Ammon's horn (tissue), 1 donor: Measurements from ENCODE around the gene LIMS1.
"Not testable (repeated sequence)": the region's sequence is repeated elsewhere in the genome, so short reads cannot be mapped to it uniquely, and the experiment has no call there.

ENCODE experiments used
- DNase-seq: peaks from one replicate; pipeline ENCODE4 v3.0.0-alpha.2; 2016; ENCODE audit warnings: low spot score

LIMS1 gene

GRCh38 chr2:108664089-108664488 lies 129.8 kb downstream of the LIMS1 start:
- DNase-seq, result not testable (repeated sequence)

DNA sequence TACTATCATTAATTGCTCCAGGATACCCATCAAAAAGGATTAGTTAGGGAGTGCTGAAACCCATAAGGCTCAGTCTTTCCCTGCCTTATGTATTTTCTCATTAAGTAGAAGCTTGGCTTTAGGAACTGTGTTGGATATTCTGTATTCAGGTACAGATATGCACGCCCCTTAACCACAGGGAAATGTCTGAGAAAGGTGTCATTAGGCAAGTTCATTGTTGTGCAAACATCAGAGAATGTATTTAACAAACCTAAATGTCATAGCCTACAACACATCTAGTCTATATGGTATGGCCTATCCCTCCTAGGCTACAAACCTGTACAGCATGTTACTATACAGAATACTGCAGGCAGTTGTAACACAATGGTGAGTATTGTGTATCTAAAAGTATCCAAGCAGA lies 130.7 kb downstream of the LIMS1 start:
- not testable (repeated sequence) for DNase-seq

DNA sequence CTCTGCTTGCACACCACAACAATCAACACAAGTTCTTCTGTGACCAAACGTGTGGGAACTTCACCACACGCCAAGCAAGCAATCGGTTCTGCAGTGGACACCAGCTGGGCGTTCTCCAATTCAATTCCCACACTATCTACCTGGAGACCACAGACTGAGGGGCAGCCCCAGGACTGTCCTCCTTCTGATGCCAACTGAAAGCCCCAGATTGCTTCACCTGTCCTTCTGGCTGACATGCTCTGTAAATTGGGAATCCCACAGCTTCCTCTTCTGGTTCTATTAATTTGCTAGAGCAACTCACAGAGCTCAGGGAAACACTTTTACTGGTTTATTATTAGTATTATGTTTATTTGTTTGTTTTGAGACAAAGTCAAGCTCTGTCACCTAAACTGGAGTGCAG lies 131.7 kb downstream of the LIMS1 start:
- DNase-seq, result not testable (repeated sequence)

GRCh38 chr2:108667140-108667539 lies 132.9 kb downstream of the LIMS1 start:
- DNase-seq, result not testable (repeated sequence)

GRCh38 chr2:108670282-108670681 lies 136.0 kb downstream of the LIMS1 start:
- not testable (repeated sequence) for DNase-seq

DNA sequence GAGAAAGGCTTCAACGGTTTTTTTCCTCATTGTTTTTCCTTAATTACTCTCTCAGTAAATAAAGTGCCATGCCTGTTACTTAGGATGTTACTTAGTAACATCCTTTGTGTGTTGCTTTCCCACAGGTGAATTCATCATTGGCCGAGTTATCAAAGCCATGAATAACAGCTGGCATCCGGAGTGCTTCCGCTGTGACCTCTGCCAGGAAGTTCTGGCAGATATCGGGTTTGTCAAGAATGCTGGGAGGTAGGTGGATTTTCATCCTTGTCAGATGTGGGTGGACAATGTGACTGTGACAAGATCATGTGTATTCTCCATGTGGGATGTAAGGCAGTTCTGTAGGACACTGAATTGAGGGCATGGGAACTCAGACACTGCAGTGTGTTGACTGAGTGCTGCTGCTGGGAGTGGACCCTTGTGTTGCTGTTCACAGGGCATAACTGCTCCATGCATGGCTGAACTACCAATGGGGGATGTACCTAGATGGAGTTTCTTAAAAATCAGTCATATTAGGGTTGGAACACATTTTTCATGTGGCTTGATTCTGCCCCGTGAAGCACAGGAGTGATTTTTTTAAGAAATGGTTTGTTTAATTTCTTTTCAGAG lies 138.0 kb downstream of the LIMS1 start:
- not testable (repeated sequence) for DNase-seq

DNA sequence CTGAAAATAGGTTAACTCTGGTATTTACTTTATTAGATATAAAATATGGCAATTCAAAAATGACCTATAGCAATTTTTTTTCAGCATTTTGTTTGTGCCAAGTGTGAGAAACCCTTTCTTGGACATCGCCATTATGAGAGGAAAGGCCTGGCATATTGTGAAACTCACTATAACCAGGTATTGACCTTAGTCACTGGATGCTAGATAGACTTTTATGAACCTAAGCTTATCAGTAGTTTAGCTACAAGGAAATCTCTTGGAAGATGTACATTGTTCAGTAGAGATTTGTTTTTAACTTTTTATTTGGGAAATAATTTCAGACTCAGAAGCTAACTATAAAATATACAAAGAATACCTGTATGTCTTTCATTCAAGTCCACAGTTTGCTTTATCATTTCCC lies 142.3 kb downstream of the LIMS1 start:
- DNase-seq, result not testable (repeated sequence)

DNA sequence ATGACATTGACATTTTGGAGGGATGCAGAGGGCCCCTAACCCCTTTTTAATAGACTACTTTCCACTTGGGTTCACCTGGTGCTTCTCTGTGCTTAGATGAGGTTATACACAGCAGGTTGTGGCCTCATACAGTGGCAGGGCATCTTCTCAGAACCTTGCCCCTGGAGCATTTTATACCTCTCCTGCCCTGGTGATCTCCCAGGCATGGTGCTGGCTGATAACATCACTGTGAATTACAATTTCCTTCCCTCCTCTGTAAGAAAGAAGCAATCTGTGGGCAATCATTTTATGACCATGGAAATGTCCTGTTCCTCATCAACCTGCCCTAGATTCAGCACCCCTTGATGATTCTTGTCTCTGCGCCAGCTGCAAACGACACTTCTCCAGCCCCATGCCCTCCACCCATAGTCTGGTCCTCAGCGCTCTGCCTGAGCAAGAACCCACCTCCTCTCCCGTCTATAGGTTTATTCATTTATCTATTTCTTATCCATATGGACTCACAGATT lies 143.0 kb downstream of the LIMS1 start:
- DNase-seq, result not testable (repeated sequence)

GRCh38 chr2:108678198-108678651 lies 144.0 kb downstream of the LIMS1 start:
- DNase-seq, result not testable (repeated sequence)

- DNase-seq, result not testable (repeated sequence)
These were observed 146.5 kb downstream of the LIMS1 start for GRCh38 chr2:108680805-108681204.

DNA sequence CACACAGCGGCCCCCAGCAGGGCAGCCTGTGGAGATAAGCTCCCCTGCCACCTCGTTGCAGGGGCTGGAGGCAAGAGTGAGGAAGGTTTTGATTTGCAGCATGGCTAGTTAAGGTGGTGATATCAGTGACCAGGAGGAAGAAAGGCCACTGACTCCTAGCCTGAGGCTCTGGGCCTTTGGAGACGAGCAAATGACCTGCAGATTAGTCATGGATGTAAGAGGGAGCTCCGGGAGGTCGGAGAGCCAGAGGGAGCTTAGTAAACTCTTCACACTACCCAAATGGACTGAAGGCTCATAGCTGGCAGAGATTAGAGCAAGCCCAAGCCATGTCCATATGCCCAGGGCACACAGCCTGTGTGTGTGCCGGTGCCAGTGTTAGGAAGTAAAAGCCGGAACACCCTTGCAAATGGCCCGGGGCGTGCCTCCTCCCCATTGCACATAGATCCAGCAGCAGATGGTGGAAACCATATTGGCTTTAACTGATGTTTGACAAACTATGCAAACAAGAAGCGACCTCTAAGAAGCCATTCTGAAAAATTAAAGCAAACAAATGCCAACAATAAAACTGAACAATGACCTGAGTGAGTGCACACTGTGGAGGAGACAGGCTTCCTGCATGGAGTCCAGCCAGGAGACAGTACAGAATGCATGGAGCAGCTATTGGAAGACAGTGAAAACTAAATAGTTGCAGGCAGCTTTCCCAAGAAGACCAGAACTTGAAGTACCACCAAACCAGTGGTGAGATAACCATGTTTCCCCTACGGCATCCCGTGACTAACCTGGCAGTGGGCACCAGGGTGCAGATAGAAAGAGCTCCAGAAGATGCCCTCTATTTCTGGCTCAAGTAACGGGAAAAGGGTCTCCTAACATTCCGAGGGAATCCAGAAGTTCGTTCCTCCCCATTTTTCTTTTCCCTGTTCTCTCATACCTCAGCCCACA lies 154.8 kb downstream of the LIMS1 start:
- not testable (repeated sequence) for DNase-seq

- not testable (repeated sequence) for DNase-seq
These were observed 155.7 kb downstream of the LIMS1 start for GRCh38 chr2:108690001-108690400.

- DNase-seq, result no peak
These were observed 157.2 kb downstream of the LIMS1 start for GRCh38 chr2:108691447-108691846.

GRCh38 chr2:108701208-108701607 lies 166.9 kb downstream of the LIMS1 start:
- DNase-seq, result no peak

GRCh38 chr2:108701806-108702205 lies 167.5 kb downstream of the LIMS1 start:
- DNase-seq, result no peak

GRCh38 chr2:108704871-108705270 lies 170.6 kb downstream of the LIMS1 start:
- no peak for DNase-seq

GRCh38 chr2:108707300-108707699 lies 173.0 kb downstream of the LIMS1 start:
- no peak for DNase-seq

DNA sequence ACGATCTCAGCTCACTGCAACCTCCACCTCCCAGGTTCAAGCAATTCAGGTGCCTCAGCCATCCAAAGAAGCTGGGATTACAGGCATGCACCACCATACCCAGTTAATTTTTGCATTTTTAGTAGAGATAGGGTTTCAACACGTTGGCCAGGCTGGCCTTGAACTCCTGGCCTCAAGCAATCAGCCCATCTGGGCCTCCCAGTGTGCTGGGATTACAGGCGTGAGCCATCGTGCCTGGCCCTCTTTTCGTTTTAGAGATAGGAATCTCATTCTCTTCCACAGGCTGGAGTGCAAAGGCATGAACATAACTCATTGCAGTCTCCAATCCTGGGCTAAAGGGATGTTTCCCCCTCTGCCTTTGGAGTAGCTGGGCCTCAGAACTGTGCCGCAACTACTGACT lies 182.7 kb downstream of the LIMS1 start:
- DNase-seq, result not testable (repeated sequence)

GRCh38 chr2:108719149-108720044 lies 185.1 kb downstream of the LIMS1 start, which contains the start of gene RANBP2:
RANBP2 (plus strand) TSS chr2:108719482; CDS start chr2:108719607, 125 bp downstream.
- DNase-seq, result peak; percentile 98

DNA sequence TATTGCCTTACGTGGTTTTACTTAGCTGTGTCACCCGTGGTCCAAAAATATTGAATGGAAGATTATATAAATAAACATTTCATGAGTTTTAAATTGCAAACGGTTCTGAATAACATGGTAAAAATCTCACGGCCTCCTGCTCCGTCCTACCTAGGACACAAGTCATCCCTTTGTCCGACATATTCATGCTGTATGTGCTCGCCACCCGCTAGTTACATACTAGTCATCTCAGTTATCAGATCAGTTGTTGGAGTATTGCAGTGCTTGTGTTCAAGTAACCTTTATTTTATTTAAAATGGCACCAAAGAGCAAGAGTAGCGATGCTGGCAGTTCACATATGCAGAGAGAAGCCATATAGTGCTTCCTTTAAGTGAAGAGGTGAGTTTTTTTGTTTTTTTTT lies 191.8 kb downstream of the LIMS1 start:
- DNase-seq, result not testable (repeated sequence)

DNA sequence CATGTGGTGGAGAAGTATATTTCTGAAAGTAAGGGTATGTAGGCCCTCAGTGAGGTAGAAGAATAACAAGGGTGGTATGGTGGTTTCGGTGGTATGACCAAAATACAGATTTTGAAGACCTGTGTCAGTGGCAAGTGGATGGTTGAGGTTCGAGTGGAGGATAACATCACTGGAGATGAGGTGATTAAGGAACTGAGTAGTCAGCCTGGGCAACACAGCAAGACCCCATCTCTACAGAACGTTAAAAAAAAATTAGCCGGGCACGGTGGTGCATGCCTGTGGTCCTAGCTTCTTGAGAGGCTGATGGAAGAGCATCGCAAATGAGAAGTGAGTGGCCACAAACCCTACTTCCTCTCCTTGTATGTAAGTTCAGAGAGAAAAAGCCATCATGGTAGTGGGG lies 200.4 kb downstream of the LIMS1 start:
- DNase-seq, result not testable (repeated sequence)
